Endothelial cell of umbilical vein (primary cell): ENCODE results near the gene GPR157.

Experiments used
- CTCF ChIP-seq, 2 donors: IDR thresholded peaks; 1 replicate in 1 of 2; 2 replicates in 1 of 2; pipeline ENCODE4 v1.5.1; 2011; ENCODE audit warnings: low read length in 2 of 2, mild to moderate bottlenecking in 2 of 2, moderate library complexity in 2 of 2, control low read depth in 1 of 2, inconsistent platforms in 1 of 2, low read depth in 1 of 2; ENCODE audit not compliant: insufficient read depth in 1 of 2; ENCODE audit errors: extremely low read depth in 1 of 2
- FOS ChIP-seq: IDR thresholded peaks from 2 replicates; pipeline ENCODE4 v1.6.1; 2011; ENCODE audit warnings: mild to moderate bottlenecking, low read length, moderate library complexity, borderline replicate concordance; ENCODE audit not compliant: insufficient read depth
- JUN ChIP-seq: IDR thresholded peaks from 2 replicates; pipeline ENCODE4 v1.6.1; 2011; ENCODE audit warnings: borderline replicate concordance, low read depth; ENCODE audit not compliant: insufficient read length, insufficient read depth
- POLR2A ChIP-seq: IDR thresholded peaks from 2 replicates; pipeline ENCODE4 v1.6.1; 2012; ENCODE audit warnings: low read depth, mild to moderate bottlenecking, control low read depth, low read length
- POLR2AphosphoS5 ChIP-seq: IDR thresholded peaks from 2 replicates; pipeline ENCODE4 v1.6.1; 2012; ENCODE audit warnings: low read depth, mild to moderate bottlenecking, control low read depth, low read length, moderate library complexity; ENCODE audit not compliant: insufficient read depth
- TF ChIP-seq, protein P1 (sequence below): IDR thresholded peaks from 2 replicates; pipeline ENCODE4 v1.6.1; 2011; ENCODE audit not compliant: insufficient read depth, insufficient read length

- TF ChIP-seq JUN (no peak), CTCF (IDR thresholded peaks at IDR 0.05; ENCODE audit: extremely low read depth in 1 of 2, insufficient read depth in 1 of 2, low read depth in 1 of 2, low read length in 2 of 2) (no peak), POLR2A (no peak), FOS (no peak), POLR2AphosphoS5 (no peak)
- TF ChIP-seq, protein P1, sequence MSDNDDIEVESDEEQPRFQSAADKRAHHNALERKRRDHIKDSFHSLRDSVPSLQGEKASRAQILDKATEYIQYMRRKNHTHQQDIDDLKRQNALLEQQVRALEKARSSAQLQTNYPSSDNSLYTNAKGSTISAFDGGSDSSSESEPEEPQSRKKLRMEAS, result no peak
These were observed 43.5 kb downstream of the GPR157 start for GRCh38 chr1:9085306-9085940.
